GM21447 (cell line): ENCODE data around the gene MAP3K10.
"Not testable (repeated sequence)": the region's sequence is repeated elsewhere in the genome, so short reads cannot be mapped to it uniquely, and the experiment has no call there.

ENCODE experiments used
- ATAC-seq: cut with Tn5 transposase; IDR thresholded peaks from one replicate; pipeline ENCODE4 v1.9.1; 2021; ENCODE audit not compliant: unreplicated experiment

Gene MAP3K10

GRCh38 chr19:40171293-40171692, 19.9 kb upstream of the MAP3K10 start:
- not testable (repeated sequence) for ATAC-seq

GRCh38 chr19:40174092-40174491, 17.1 kb upstream of the MAP3K10 start:
- ATAC-seq: no peak

- no peak for ATAC-seq
These were observed 15.4 kb upstream of the MAP3K10 start for GRCh38 chr19:40175820-40176219.

GRCh38 chr19:40177286-40178070, 13.7 kb upstream of the MAP3K10 start:
- ATAC-seq: no peak

- no peak for ATAC-seq
These were observed 12.5 kb upstream of the MAP3K10 start for GRCh38 chr19:40178756-40179155.

GRCh38 chr19:40184273-40184672, 7.0 kb upstream of the MAP3K10 start:
- no peak for ATAC-seq

- no peak for ATAC-seq
These were observed 815 bp downstream of the MAP3K10 start for GRCh38 chr19:40191836-40192646.

GRCh38 chr19:40192758-40193586, 1.7 kb downstream of the MAP3K10 start:
- ATAC-seq: no peak

- no peak for ATAC-seq
These were observed 2.3 kb downstream of the MAP3K10 start for GRCh38 chr19:40193587-40193849.

- no peak for ATAC-seq
These were observed 7.2 kb downstream of the MAP3K10 start for GRCh38 chr19:40198272-40198990.

GRCh38 chr19:40200341-40201099, 9.3 kb downstream of the MAP3K10 start:
- no peak for ATAC-seq

- ATAC-seq: no peak
These were observed 13.2 kb downstream of the MAP3K10 start for GRCh38 chr19:40204381-40204780.

- ATAC-seq: no peak
These were observed 14.5 kb downstream of the MAP3K10 start for GRCh38 chr19:40205760-40206159.

GRCh38 chr19:40208602-40209001, 17.4 kb downstream of the MAP3K10 start:
- ATAC-seq: no peak

- ATAC-seq: no peak
These were observed 19.7 kb downstream of the MAP3K10 start for GRCh38 chr19:40210889-40211288.

- ATAC-seq: no peak
These were observed 22.1 kb downstream of the MAP3K10 start for GRCh38 chr19:40213251-40213829.

- ATAC-seq: no peak
These were observed 22.8 kb downstream of the MAP3K10 start for GRCh38 chr19:40213882-40214570.

- ATAC-seq: no peak
These were observed 23.7 kb downstream of the MAP3K10 start for GRCh38 chr19:40214936-40215335.
